Astrocyte of the cerebellum (primary cell): ENCODE data around the gene MYMX.

Source experiments
- DNase-seq: peaks from one replicate; pipeline ENCODE4 v3.0.0-alpha.2; 2011; ENCODE audit warnings: low read depth
- H3K4me3 ChIP-seq: 2 replicates; pipeline ENCODE4 v1.5.1; 2011; ENCODE audit warnings: mild to moderate bottlenecking, low read depth, low read length, moderate library complexity
- CTCF ChIP-seq: IDR thresholded peaks from 2 replicates; pipeline ENCODE4 v1.5.1; 2012; ENCODE audit warnings: low read length, low read depth, moderate library complexity, mild to moderate bottlenecking; ENCODE audit errors: missing control alignments
- in situ Hi-C: cut with HindIII; loops from 2 replicates; pipeline ENCODE4 v1.10.0; 2017; ENCODE audit warnings: low sequenced_read_pairs

The MYMX gene

GRCh38 chr6:44246663-44247337, 30.1 kb downstream of the MYMX start, which contains the start of gene HSP90AB1:
Gene HSP90AB1 (plus strand): TSS chr6:44247101. CDS start chr6:44248630, 1,529 bp downstream.
- H3K4me3 ChIP-seq = peak within 1 kb of the TSS; percentile 98
- in situ Hi-C loops = no loop called here
- TF ChIP-seq CTCF = no peak
- peak; percentile 94 for DNase-seq

- TF ChIP-seq CTCF = no peak
- peak overlapping the region; percentile 98 for H3K4me3 ChIP-seq
- DNase-seq = no peak
- in situ Hi-C loops = no loop called here
These were observed 30.9 kb downstream of the MYMX start for GRCh38 chr6:44247338-44248302.

- DNase-seq = no peak
- H3K4me3 ChIP-seq = peak overlapping the region; percentile 98
- no peak for TF ChIP-seq CTCF
- in situ Hi-C loops = no loop called here
These were observed 31.9 kb downstream of the MYMX start for GRCh38 chr6:44248579-44248978.

- no peak for TF ChIP-seq CTCF
- peak overlapping the region; percentile 98 for H3K4me3 ChIP-seq
- DNase-seq = no peak
- in situ Hi-C loops = no loop called here
These were observed 32.5 kb downstream of the MYMX start for GRCh38 chr6:44249082-44249748.

GRCh38 chr6:44250067-44250717, 33.5 kb downstream of the MYMX start:
- no peak for TF ChIP-seq CTCF
- in situ Hi-C loops = no loop called here
- H3K4me3 ChIP-seq = no peak overlapping the region
- DNase-seq = no peak

GRCh38 chr6:44250718-44251123, 34.0 kb downstream of the MYMX start:
- no peak overlapping the region for H3K4me3 ChIP-seq
- in situ Hi-C loops = no loop called here
- TF ChIP-seq CTCF = no peak
- no peak for DNase-seq
